ENCODE results near the gene UBP1. TPM values are rescaled to one million over a fixed set of nuclear protein-coding genes. Genes with fewer than 3 reads are reported as not detected.
A peak's percentile ranks its signal among the peaks of the same experiment; 100 is the strongest.
"Not testable (repeated sequence)": the region's sequence is repeated elsewhere in the genome, so short reads cannot be mapped to it uniquely, and the experiment has no call there.

UBP1 gene
- total and polyA plus RNA-seq, 4 donors, result 23.1 to 95.2 (median 45.9) TPM

- Histone ChIP-seq H3K9me3 (ENCODE audit: control insufficient read depth in 4 of 4, insufficient read depth in 3 of 4, low read length in 3 of 4) (no peaks in the 10 kb centered on the region), H3K27me3 (ENCODE audit: control insufficient read depth in 3 of 3, insufficient read depth in 3 of 3, low read length in 2 of 3) (no peaks in the 10 kb centered on the region), H3K4me1 (ENCODE audit: control insufficient read depth in 5 of 5, insufficient read depth in 5 of 5, low read length in 5 of 5) (peaks cover 0 to 4% (median 0%) of the 10 kb centered on the region in 5 donors), H3K36me3 (ENCODE audit: control insufficient read depth in 4 of 4, insufficient read depth in 4 of 4, low read length in 4 of 4) (no peaks in the 10 kb centered on the region), H3K27ac (ENCODE audit: low read depth in 1 of 2, low read length in 1 of 2) (no peak overlapping the region), H3K4me3 (no peak overlapping the region), H3K9ac (ENCODE audit: insufficient read depth in 1 of 2, low read length in 2 of 2) (no peak overlapping the region)
- 55 to 78% methylated on average over 5 of the region's 5 CpGs for WGBS, 2 donors
- ATAC-seq (ENCODE audit: insufficient read depth, low FRiP score) (peak; percentile 35), DNase-seq (peak in 2 of 3 donors; percentile 40 to 56)
- TF ChIP-seq CTCF (IDR thresholded peaks at IDR 0.05; ENCODE audit: control extremely low read depth, extremely low read depth), result no peak
Measured at GRCh38 chr3:33355611-33356010, 84.6 kb downstream of the UBP1 start.

GRCh38 chr3:33339758-33340157 is 100.4 kb downstream of the UBP1 start:
- H3K36me3 ChIP-seq (ENCODE audit: control insufficient read depth in 4 of 4, insufficient read depth in 4 of 4, low read length in 4 of 4), result no peaks in the 10 kb centered on the region
- TF ChIP-seq CTCF (IDR thresholded peaks at IDR 0.05; ENCODE audit: control extremely low read depth, extremely low read depth), result no peak
- no peak overlapping the region for H3K9ac ChIP-seq (ENCODE audit: insufficient read depth in 1 of 2, low read length in 2 of 2)
- no peaks in the 10 kb centered on the region for H3K27me3 ChIP-seq (ENCODE audit: control insufficient read depth in 3 of 3, insufficient read depth in 3 of 3, low read length in 2 of 3)
- DNase-seq (no peak), ATAC-seq (ENCODE audit: insufficient read depth, low FRiP score) (no peak)
- H3K4me1 ChIP-seq (ENCODE audit: control insufficient read depth in 5 of 5, insufficient read depth in 5 of 5, low read length in 5 of 5), result no peaks in the 10 kb centered on the region
- no peak overlapping the region for H3K27ac ChIP-seq (ENCODE audit: low read depth in 1 of 2, low read length in 1 of 2)
- H3K9me3 ChIP-seq (ENCODE audit: control insufficient read depth in 4 of 4, insufficient read depth in 3 of 4, low read length in 3 of 4), result peaks cover 0 to under 1% (median under 1%) of the 10 kb centered on the region in 4 donors
- no peak overlapping the region for H3K4me3 ChIP-seq

DNA sequence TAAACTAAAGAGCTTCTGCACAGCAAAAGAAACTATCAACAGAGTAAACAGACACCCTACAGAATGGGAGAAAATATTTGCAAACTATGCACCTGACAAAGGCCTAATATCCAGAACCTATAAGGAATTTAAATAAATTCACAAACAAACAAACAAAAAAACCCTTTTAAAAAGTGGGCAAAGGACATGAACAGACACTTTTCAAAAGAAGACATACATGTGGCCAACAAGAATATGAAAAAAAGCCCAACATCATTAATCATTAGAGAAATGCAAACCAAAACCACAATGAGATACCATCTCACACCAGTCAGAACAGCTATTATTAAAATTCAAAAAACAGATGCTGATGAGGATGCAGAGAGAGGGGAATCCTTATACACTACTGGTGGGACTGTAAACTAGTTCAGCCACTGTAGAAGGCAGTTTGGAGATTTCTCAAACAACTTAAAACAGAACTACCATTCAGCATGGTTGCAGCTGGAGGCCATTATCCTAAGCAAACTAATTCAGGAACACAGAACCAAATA is 101.2 kb downstream of the UBP1 start:
- H3K27me3 ChIP-seq (ENCODE audit: control insufficient read depth in 3 of 3, insufficient read depth in 3 of 3, low read length in 2 of 3), result not testable (repeated sequence)

More for the DNA sequence above, 101.2 kb downstream of the UBP1 start:
- H3K27ac ChIP-seq (ENCODE audit: low read depth in 1 of 2, low read length in 1 of 2); H3K4me3 ChIP-seq; DNase-seq; H3K36me3 ChIP-seq (ENCODE audit: control insufficient read depth in 4 of 4, insufficient read depth in 4 of 4, low read length in 4 of 4); H3K9me3 ChIP-seq (ENCODE audit: control insufficient read depth in 4 of 4, insufficient read depth in 3 of 4, low read length in 3 of 4); ATAC-seq (ENCODE audit: insufficient read depth, low FRiP score); H3K4me1 ChIP-seq (ENCODE audit: control insufficient read depth in 5 of 5, insufficient read depth in 5 of 5, low read length in 5 of 5); H3K9ac ChIP-seq (ENCODE audit: insufficient read depth in 1 of 2, low read length in 2 of 2): not testable (repeated sequence)

Small RNAs within 50 kb of the gene (small RNA-seq; reads per million reads assigned to genes)
- not detected for gene RNU7-110P (ENCODE audit: low replicate concordance)

Other genes starting within 250 kb of the UBP1 start
- gene SUSD5, start 221.6 kb downstream of the UBP1 start, total RNA-seq, result 1 to 10 TPM; 1.8 to 2.9 TPM
- gene SUSD5, start 221.6 kb downstream of the UBP1 start, polyA plus RNA-seq, result under 1 TPM; 0.17 to 0.30 TPM
- gene FBXL2, start 163.0 kb downstream of the UBP1 start, total RNA-seq, result 10 to 100 TPM in 1 of 2 donors, 1 to 10 TPM in 1; 9.4 to 28.7 TPM
- gene FBXL2, start 163.0 kb downstream of the UBP1 start, polyA plus RNA-seq, result 1 to 10 TPM; 2.4 to 3.7 TPM

Measured in lung (tissue), 13 donors.